GM12878 (cell line): ENCODE data around the gene NAP1L1.

Experiments
- BRCA1 ChIP-seq: IDR thresholded peaks from 2 replicates; pipeline ENCODE4 v1.6.1; 2011; ENCODE audit warnings: low read depth, low read length, improper control_type of control experiment
- CHD2 ChIP-seq: IDR thresholded peaks from 2 replicates; pipeline ENCODE4 v1.6.1; 2011; ENCODE audit warnings: low read depth, low read length, improper control_type of control experiment, borderline replicate concordance
- CTCF ChIP-seq, 3 experiments: IDR thresholded peaks in 2 of 3; conservative IDR thresholded peaks in 1 of 3; 2 replicates each; pipeline ENCODE4 v1.5.1; 2011; ENCODE audit warnings: low read depth in 3 of 3, low read length in 3 of 3, mild to moderate bottlenecking in 3 of 3, control low read depth in 2 of 3, moderate library complexity in 2 of 3, inconsistent platforms in 1 of 3, mixed read lengths in 1 of 3; ENCODE audit not compliant: control insufficient read depth in 2 of 3, insufficient read depth in 1 of 3; ENCODE audit errors: extremely low read depth in 1 of 3
- EZH2 ChIP-seq: IDR thresholded peaks from 2 replicates; pipeline ENCODE4 v1.6.1; 2012; ENCODE audit warnings: low read depth, mild to moderate bottlenecking, control low read depth, inconsistent platforms, low read length, borderline replicate concordance; ENCODE audit not compliant: control insufficient read depth
- POLR2A ChIP-seq: IDR thresholded peaks from 2 replicates; pipeline ENCODE4 v1.6.1; 2011; ENCODE audit warnings: low read depth, mild to moderate bottlenecking, low read length
- POLR2AphosphoS5 ChIP-seq: IDR thresholded peaks from 2 replicates; pipeline ENCODE4 v1.6.1; 2011; ENCODE audit warnings: mild to moderate bottlenecking, low read length, inconsistent platforms
- PRDM15 ChIP-seq: fragments of 450-650 bp; formaldehyde crosslinking; IDR thresholded peaks from 2 replicates; pipeline ENCODE4 v1.4.0; 2020; ENCODE audit warnings: mild to moderate bottlenecking, moderate library complexity
- RUNX3 ChIP-seq: IDR thresholded peaks from 2 replicates; pipeline ENCODE4 v1.6.1; 2012; ENCODE audit warnings: low read length, inconsistent platforms
- USF1 ChIP-seq: IDR thresholded peaks from 2 replicates; pipeline ENCODE4 v1.6.1; 2011; ENCODE audit warnings: borderline replicate concordance, low read depth, mild to moderate bottlenecking, moderate library complexity, mixed read lengths, low read length; ENCODE audit not compliant: insufficient read depth; ENCODE audit errors: extremely low read length
- ZBTB11 ChIP-seq: fragments of 450-650 bp; formaldehyde crosslinking; IDR thresholded peaks from 2 replicates; pipeline ENCODE4 v1.5.0; 2022; ENCODE audit warnings: mild to moderate bottlenecking, missing genetic modification characterization
- ZNF24 ChIP-seq: fragments of 450-650 bp; IDR thresholded peaks from 2 replicates; pipeline ENCODE4 v1.6.1; 2017; ENCODE audit warnings: antibody characterized with exemption, mild to moderate bottlenecking

GRCh38 chr12:76023069-76023690 lies 61.3 kb downstream of the NAP1L1 start:
- TF ChIP-seq RUNX3, result no peak
- no peak for TF ChIP-seq POLR2AphosphoS5
- TF ChIP-seq POLR2A, result no peak
- no peak for TF ChIP-seq PRDM15 (CRISPR knock-in tag)
- TF ChIP-seq BRCA1, result no peak
- TF ChIP-seq CTCF (IDR thresholded peaks at IDR 0.05 in 2 of 3, conservative IDR thresholded peaks at IDR 0.05 in 1 of 3; ENCODE audit: control insufficient read depth in 2 of 3, extremely low read depth in 1 of 3, insufficient read depth in 1 of 3, low read depth in 3 of 3, low read length in 3 of 3), result no peak
- TF ChIP-seq USF1, result no peak
- TF ChIP-seq EZH2, result no peak
- TF ChIP-seq CHD2, result no peak
- no peak for TF ChIP-seq ZNF24
- TF ChIP-seq ZBTB11 (CRISPR knock-in tag), result no peak
